Activated T-cell treated with anti-CD3 and anti-CD28 coated beads, Interleukin-2, amount 50 U/mL, for 24 hours (primary cell): Measurements from ENCODE around the gene ZFYVE28.

Experiments
- DNase-seq: peaks from one replicate; pipeline ENCODE4 v3.0.0-alpha.2; 2020
- H3K27ac Mint-ChIP-seq: 2 replicates; pipeline ENCODE4 v1.8.0; 2020; ENCODE audit warnings: mild to moderate bottlenecking, mixed read lengths
- H3K27me3 Mint-ChIP-seq: 2 replicates; pipeline ENCODE4 v1.8.0; 2020; ENCODE audit warnings: mixed read lengths
- H3K36me3 Mint-ChIP-seq: 2 replicates; pipeline ENCODE4 v1.8.0; 2020; ENCODE audit warnings: low read depth, mixed read lengths
- H3K4me1 Mint-ChIP-seq: 2 replicates; pipeline ENCODE4 v1.8.0; 2020; ENCODE audit warnings: low read depth, mixed read lengths
- H3K4me3 Mint-ChIP-seq: 2 replicates; pipeline ENCODE4 v1.8.0; 2020; ENCODE audit warnings: mild to moderate bottlenecking, moderate library complexity, mixed read lengths
- H3K9me3 Mint-ChIP-seq: 2 replicates; pipeline ENCODE4 v1.8.0; 2020; ENCODE audit warnings: mixed read lengths

The ZFYVE28 gene

DNA sequence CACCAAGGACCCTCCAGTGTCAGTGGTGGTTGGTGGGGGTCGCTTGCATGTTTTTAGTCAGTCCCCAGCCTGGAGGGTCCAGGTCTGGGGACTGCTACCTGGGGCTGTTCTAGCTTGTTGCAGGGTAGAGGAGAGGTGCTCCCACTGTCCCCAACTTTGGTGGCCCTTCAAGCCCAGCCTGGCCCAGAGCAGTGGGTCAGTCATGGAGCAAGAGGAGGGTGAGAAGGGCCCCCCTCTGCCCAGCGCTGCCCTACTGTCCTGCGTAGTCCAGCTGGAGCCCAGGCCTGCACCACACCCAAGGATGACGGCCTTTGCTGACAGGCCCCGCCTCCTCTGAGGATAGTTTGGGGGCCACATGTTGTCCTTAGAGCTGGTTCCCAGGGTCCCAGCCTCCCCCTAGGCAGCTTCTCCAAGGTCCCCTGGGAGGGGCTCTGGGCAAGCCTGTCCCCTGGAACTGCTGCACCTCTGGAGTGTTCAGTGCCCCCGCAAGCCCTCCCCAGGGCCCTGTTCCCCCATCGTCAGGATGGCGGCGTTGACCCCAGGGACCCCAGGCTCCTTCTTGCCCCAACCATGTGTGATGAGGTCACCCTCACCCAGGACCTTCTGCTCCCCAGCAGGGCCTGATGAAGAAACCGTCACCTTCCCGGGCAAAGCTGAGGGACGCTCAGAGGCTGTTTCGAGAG, 7.1 kb upstream of the ZFYVE28 start:
- Mint-ChIP-seq H3K9me3 (no peaks in the 10 kb centered on the region), H3K27me3 (peaks cover 16% of the 10 kb centered on the region), H3K4me1 (no peaks in the 10 kb centered on the region), H3K4me3 (no peak overlapping the region), H3K36me3 (no peaks in the 10 kb centered on the region), H3K27ac (no peak overlapping the region)
- no peak for DNase-seq

DNA sequence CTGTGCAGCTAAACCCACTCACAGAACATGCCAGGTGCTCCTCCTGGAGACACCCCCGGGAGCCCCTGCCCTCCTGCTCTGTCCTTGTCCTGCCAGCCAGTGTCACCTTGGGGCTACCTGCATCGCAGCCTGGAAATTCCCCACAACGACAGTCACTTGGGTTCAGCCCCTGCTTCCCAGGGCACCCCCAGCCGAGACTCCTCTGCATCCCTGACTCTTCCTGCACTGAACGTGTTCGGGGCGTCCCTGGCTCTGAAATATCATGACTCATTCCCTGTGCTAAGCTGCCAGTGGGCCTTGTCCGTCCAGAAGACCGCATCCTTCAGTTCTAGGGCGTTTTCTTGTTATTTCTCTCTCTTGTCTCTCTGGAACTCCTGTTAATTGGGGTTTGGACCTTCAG, 6.1 kb upstream of the ZFYVE28 start:
- Mint-ChIP-seq H3K27me3 (peaks cover 25% of the 10 kb centered on the region), H3K36me3 (no peaks in the 10 kb centered on the region), H3K4me3 (no peak overlapping the region), H3K4me1 (peaks cover 6% of the 10 kb centered on the region), H3K27ac (no peak overlapping the region), H3K9me3 (no peaks in the 10 kb centered on the region)
- DNase-seq = no peak

DNA sequence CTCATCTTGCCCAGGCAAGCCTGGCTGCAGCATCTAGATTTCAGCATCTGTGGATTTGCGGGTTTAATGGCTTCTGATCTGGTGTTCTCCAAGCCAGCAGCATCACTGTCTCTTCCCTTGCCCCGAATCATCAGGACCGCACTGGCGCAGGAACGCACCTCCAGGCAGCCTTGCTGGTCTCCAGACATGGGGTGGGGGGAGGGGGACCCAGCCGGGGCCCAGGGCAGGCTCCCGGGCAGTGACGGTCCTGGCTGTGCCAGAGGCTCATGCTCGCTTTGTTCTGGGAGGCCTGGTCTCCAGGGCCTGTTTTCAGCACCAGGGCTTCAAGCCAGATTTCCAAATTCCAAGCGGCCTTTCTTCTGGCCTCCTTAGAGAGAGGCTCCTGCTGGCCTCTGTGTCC, 5.2 kb upstream of the ZFYVE28 start:
- DNase-seq = no peak
- no peak overlapping the region for H3K27ac Mint-ChIP-seq
- H3K27me3 Mint-ChIP-seq = peaks cover 30% of the 10 kb centered on the region
- no peak overlapping the region for H3K4me3 Mint-ChIP-seq
- H3K36me3 Mint-ChIP-seq = no peaks in the 10 kb centered on the region
- H3K4me1 Mint-ChIP-seq = peaks cover 12% of the 10 kb centered on the region
- H3K9me3 Mint-ChIP-seq = no peaks in the 10 kb centered on the region

- H3K9me3 Mint-ChIP-seq = no peaks in the 10 kb centered on the region
- peaks cover 30% of the 10 kb centered on the region for H3K27me3 Mint-ChIP-seq
- H3K36me3 Mint-ChIP-seq = no peaks in the 10 kb centered on the region
- no peak for DNase-seq
- no peak overlapping the region for H3K4me3 Mint-ChIP-seq
- no peak overlapping the region for H3K27ac Mint-ChIP-seq
- H3K4me1 Mint-ChIP-seq = peaks cover 12% of the 10 kb centered on the region
Measured at GRCh38 chr4:2423066-2423465, 4.6 kb upstream of the ZFYVE28 start.

DNA sequence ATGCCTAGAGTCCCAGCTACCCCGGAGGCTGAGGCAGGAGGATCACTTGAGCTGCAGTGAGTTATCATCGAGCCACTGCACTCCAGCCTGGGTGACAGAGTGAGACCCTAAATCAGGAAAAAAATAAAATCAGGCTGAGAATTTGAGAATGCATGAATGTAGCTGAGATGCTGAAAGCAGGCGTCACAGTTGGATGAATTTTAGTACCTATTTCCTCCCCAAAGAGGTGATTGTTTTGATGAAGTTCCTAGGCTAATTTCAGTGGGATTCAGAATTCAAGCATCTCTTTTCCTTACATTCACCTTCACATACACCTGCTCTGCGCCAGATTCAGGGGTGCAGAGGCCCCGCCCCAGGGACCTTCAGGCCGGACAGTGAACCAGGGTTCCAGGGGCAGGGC, 3.5 kb upstream of the ZFYVE28 start:
- DNase-seq = no peak
- Mint-ChIP-seq H3K4me1 (peaks cover 18% of the 10 kb centered on the region), H3K9me3 (no peaks in the 10 kb centered on the region), H3K27me3 (peaks cover 37% of the 10 kb centered on the region), H3K27ac (no peak overlapping the region), H3K4me3 (no peak overlapping the region), H3K36me3 (no peaks in the 10 kb centered on the region)

- Mint-ChIP-seq H3K27ac (no peak overlapping the region), H3K4me3 (peak overlapping the region; percentile 72), H3K27me3 (peaks cover 52% of the 10 kb centered on the region), H3K36me3 (no peaks in the 10 kb centered on the region), H3K4me1 (peaks cover 33% of the 10 kb centered on the region), H3K9me3 (no peaks in the 10 kb centered on the region)
- DNase-seq = no peak
Measured at GRCh38 chr4:2419814-2420213, 1.4 kb upstream of the ZFYVE28 start.

DNA sequence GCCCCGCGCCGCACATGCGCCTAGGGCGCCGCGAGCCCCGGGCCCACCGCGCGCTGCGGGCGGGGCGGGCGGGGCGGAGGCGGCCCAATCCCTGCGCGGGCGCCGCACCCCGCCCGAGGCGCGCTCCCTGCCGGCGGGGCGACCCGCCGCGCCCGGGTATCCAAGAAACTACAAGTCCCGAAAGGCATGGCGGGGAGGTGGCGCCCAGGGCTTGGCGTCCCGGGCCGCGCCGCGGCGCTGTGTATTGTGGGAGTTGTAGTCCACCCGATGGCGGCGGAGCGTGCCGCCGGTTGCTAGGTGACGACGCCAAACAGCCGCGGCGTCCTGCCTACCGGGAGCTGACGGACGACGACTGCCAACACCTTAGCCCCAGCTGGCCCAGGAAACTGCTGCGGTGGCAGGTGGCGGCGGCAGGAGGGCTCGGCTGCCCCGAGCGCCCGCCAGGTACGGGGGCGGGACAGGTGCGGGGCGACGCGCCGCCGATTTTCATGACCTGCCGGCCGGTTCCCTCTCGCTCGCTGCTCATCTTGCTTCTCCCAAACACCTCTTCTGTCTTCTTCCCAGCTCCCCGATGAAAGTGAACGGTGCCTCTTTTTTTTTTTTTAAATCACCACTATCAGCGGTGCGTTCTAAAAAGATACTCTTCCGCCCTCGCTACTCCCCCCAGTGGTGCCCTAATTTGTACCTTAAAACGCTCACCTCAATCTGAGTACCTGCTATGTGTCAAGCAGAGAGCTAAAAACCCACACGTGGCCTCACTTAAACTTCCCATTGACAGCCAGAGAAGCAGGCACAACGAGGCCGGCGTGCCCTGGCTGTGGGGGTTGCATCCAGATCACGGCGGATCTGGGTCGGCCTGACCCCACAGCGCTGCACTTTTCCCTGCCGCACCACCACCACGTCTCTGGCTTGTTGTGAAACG, 466 bp upstream of the ZFYVE28 start, which contains the start of gene CFAP99:
TSS of gene CFAP99 (plus strand) at position 306 of the 922 bp plus-strand sequence.
- DNase-seq = peak; percentile 98
- H3K9me3 Mint-ChIP-seq = no peaks in the 10 kb centered on the region
- H3K27ac Mint-ChIP-seq = peak within 1 kb of the TSS; percentile 75
- peaks cover 52% of the 10 kb centered on the region for H3K27me3 Mint-ChIP-seq
- no peaks in the 10 kb centered on the region for H3K36me3 Mint-ChIP-seq
- peak within 1 kb of the TSS; percentile 83 for H3K4me3 Mint-ChIP-seq
- peaks cover 42% of the 10 kb centered on the region for H3K4me1 Mint-ChIP-seq

GRCh38 chr4:2417226-2417764, 1.1 kb downstream of the ZFYVE28 start:
- H3K27me3 Mint-ChIP-seq = peaks cover 42% of the 10 kb centered on the region
- no peaks in the 10 kb centered on the region for H3K36me3 Mint-ChIP-seq
- peaks cover 59% of the 10 kb centered on the region for H3K4me1 Mint-ChIP-seq
- peak overlapping the region; percentile 66 for H3K27ac Mint-ChIP-seq
- DNase-seq = peak; percentile 54
- H3K4me3 Mint-ChIP-seq = peak overlapping the region; percentile 83
- no peaks in the 10 kb centered on the region for H3K9me3 Mint-ChIP-seq

DNA sequence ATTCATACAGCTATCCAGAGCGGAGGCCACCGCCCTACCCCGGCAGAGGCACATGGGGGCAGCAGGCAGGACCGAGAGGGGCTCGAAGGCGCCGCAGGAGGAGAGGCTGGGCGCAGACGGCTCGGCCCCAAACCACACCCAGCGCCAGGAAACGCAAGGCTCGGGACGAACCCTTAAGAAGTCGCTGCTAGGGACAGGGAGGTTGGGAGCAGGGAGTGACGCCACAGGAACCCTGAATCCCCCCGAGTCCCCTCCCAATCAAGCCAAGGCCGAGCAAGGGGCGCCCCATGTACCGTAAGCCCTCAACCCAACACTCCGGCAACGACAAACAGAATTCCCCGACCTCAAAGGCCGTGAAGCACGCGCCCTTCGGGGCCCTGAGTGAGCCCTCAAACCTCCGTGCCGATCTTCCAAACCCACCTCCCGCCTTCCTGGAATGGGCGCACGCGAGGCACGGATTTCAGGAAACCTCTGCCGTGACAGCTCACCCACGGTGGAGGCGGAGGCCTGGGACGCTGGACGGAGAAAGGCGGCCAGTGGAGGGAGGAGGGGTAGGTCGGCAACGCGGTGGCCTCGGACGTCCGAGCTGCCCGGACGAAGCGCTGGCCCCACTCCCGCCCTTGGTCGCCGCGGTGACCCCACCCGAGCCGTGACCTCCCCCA, 1.8 kb downstream of the ZFYVE28 start:
- H3K4me3 Mint-ChIP-seq = peak overlapping the region; percentile 71
- DNase-seq = peak; percentile 58
- H3K4me1 Mint-ChIP-seq = peaks cover 65% of the 10 kb centered on the region
- H3K27me3 Mint-ChIP-seq = peaks cover 40% of the 10 kb centered on the region
- H3K27ac Mint-ChIP-seq = peak overlapping the region; percentile 64
- no peaks in the 10 kb centered on the region for H3K36me3 Mint-ChIP-seq
- H3K9me3 Mint-ChIP-seq = no peaks in the 10 kb centered on the region

GRCh38 chr4:2415881-2416563, 2.4 kb downstream of the ZFYVE28 start:
- peaks cover 40% of the 10 kb centered on the region for H3K27me3 Mint-ChIP-seq

DNA sequence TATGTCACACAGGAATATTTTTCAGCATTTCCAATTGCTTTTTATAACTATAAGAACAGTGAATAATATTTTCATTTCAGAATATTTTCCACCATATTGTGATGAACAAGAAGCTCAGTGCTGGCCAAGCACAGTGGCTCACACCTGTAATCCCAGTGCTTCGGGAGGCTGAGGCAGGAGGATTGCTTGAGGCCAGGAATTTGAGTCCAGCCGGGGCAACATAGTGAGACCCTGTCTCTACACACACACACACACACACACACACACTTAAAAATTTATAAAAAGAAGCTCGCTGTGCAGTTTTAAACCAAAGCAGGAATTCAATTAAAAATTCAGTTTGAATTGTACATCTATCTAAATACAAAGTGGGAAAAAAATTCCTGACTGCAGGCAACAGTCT, 3.2 kb downstream of the ZFYVE28 start:
- peaks cover 76% of the 10 kb centered on the region for H3K4me1 Mint-ChIP-seq
- H3K27ac Mint-ChIP-seq = peak overlapping the region; percentile 14
- DNase-seq = no peak
- no peaks in the 10 kb centered on the region for H3K36me3 Mint-ChIP-seq
- no peaks in the 10 kb centered on the region for H3K9me3 Mint-ChIP-seq
- H3K4me3 Mint-ChIP-seq = no peak overlapping the region
- peaks cover 33% of the 10 kb centered on the region for H3K27me3 Mint-ChIP-seq

More at GRCh38 chr4:2415881-2416563, 2.4 kb downstream of the ZFYVE28 start:
- DNase-seq = no peak
- H3K27ac Mint-ChIP-seq = peak overlapping the region; percentile 64
- H3K4me3 Mint-ChIP-seq = peak overlapping the region; percentile 71
- peaks cover 71% of the 10 kb centered on the region for H3K4me1 Mint-ChIP-seq
- no peaks in the 10 kb centered on the region for H3K9me3 Mint-ChIP-seq
- no peaks in the 10 kb centered on the region for H3K36me3 Mint-ChIP-seq

DNA sequence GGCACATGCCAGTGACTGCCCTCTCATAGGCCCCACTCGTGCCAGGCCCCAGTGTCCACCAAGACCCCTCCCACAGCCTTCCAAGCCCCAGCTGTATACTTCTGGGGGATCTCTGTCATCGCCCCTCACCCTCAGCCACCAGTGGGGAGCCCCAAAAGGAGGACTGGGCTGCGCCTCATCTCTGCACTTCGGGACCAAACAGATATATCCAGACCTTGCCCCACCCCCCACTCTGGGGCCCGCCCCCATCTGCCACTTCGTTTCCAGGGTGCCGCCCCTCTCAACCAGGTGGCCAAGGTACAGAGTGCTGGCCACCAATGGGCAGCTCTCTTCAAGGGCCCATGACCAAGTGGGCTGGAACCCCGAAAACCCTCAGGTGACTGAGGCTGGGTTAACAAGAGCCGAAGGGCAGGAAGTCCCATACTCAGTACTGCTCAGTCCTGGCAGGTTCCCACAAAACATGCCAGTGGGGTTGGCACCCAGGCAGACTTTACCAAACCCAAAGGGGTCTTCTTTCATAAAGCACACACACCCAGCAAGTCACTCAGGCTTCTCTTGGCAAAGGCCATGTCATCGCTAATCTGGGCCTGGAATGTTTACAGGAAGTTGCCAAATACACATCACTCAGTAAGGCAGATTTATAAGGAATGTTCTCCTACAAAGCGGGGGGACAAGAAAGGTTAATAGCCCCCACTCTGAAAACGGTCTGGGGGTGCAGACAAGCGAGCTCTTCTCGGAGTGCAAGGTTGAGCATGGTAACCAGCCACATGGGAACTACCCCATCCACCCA, 4.4 kb downstream of the ZFYVE28 start:
- H3K36me3 Mint-ChIP-seq = no peaks in the 10 kb centered on the region
- H3K4me3 Mint-ChIP-seq = peak overlapping the region; percentile 73
- H3K9me3 Mint-ChIP-seq = no peaks in the 10 kb centered on the region
- peaks cover 70% of the 10 kb centered on the region for H3K4me1 Mint-ChIP-seq
- H3K27me3 Mint-ChIP-seq = peaks cover 22% of the 10 kb centered on the region
- no peak for DNase-seq
- H3K27ac Mint-ChIP-seq = peak overlapping the region; percentile 98

DNA sequence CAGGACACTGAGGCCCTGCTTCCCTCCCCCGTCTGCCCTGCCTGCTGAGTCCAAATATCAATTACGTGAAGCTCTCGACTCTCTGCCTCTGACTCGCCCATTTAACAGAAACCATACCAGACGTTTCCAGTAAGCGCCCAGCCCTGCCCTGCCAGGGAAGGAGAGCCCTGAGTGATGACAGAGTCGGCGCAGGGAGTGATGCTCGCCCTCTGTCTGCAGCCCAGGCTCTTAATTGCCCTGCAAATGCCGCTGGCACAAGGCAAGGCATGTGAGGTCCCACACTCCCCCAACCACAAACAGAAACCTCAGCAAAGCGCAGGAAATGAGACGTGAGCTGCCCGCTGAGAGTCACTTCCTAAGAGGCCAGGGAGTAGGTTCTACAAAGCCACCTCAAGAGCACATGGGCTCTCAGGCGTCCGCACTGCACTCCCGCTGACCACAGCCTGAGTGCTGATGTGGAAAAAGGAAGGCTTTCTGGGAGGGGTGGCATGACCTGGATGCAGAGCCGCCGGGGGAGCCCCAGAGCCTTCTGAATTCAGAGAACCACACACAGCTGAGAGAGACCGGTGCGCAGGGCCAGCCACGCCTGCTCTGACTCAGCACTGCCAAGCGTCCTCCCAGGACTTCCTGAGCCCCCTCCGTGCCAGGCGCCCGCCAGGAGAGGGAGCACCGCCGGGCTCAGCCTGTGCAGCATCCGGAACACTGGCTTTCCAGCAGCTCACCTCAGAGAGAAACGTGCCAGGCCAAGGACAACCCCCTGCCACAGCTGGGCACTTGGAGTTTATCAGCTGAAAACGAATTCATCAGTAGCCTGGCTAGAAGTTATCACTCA, 5.3 kb downstream of the ZFYVE28 start:
- H3K4me3 Mint-ChIP-seq = peak overlapping the region; percentile 73
- H3K27me3 Mint-ChIP-seq = peaks cover 22% of the 10 kb centered on the region
- H3K9me3 Mint-ChIP-seq = no peaks in the 10 kb centered on the region
- H3K4me1 Mint-ChIP-seq = peaks cover 76% of the 10 kb centered on the region
- peak overlapping the region; percentile 98 for H3K27ac Mint-ChIP-seq
- no peaks in the 10 kb centered on the region for H3K36me3 Mint-ChIP-seq
- peak; percentile 87 for DNase-seq
